ENCODE results near the gene CRNKL1. TPM values are rescaled to one million over a fixed set of nuclear protein-coding genes. Genes with fewer than 3 reads are reported as not detected.

Gene CRNKL1
- total and polyA plus RNA-seq, 2 of the 4 experiments (the other 2 are of a cell fraction) = 7.4 to 20.1 TPM

DNA sequence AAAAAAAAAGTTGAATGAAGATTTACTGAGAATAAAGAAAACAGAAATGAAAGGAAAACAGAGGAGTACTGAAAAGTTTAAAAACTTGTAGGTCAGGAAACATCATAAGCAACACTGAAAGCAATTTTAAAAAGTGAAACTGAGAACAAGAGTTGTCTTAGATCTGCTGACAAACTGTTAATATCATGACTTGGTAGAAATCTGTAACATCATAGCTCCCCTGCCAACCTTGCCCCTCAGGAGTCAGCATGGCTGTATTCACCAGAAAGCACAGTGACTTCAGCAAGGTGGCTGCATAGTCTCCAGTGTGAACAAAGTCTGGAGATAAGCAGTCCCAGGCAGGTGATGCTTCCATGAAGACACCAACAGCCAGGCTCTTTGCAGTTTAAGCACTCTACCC, 29.8 kb downstream of the CRNKL1 start:
- Histone ChIP-seq H2AK9ac (replicated peaks; ENCODE audit: low read depth, low read length, poor library complexity) (no peak overlapping the region), H3K23ac (ENCODE audit: low read depth, low read length) (no peak overlapping the region; the same call in 1 of the 2 replicates), H3K18ac (ENCODE audit: low read depth, low read length) (no peak overlapping the region), H3K4me3 (ENCODE audit: insufficient read depth, low read depth, low read length) (no peak overlapping the region), H4K5ac (ENCODE audit: low read depth, low read length) (no peak overlapping the region), H3K36me3 (ENCODE audit: control insufficient read depth, insufficient read depth, low read length) (peaks cover 11% of the 10 kb centered on the region), H2BK15ac (ENCODE audit: low read depth, low read length) (no peak overlapping the region), H3K9me3 (ENCODE audit: control insufficient read depth, insufficient read depth, low read length) (no peaks in the 10 kb centered on the region), H2AK5ac (ENCODE audit: low read depth, low read length) (peak overlapping the region; percentile 53; the same call in 1 of the 2 replicates), H4K8ac (ENCODE audit: low read depth in 2 of 2, low read length in 2 of 2) (no peak overlapping the region), H3K9me1 (ENCODE audit: insufficient read depth, low read length) (peaks cover 19% of the 10 kb centered on the region), H4K20me1 (ENCODE audit: insufficient read depth, low read length) (peaks cover 21% of the 10 kb centered on the region), H2BK20ac (ENCODE audit: low read depth, low read length) (no peak overlapping the region), H4K91ac (ENCODE audit: insufficient read depth, low read depth, low read length) (peak overlapping the region; percentile 2; the same call in 1 of the 2 replicates), H3K27me3 (ENCODE audit: control insufficient read depth, insufficient read depth, low read length) (no peaks in the 10 kb centered on the region), H3K27ac (ENCODE audit: insufficient read depth, low read length) (peak overlapping the region; percentile 24; the same call in 1 of the 2 replicates), H3K4ac (ENCODE audit: low read depth, low read length) (peak overlapping the region; percentile 40), H3K9ac (ENCODE audit: low read depth, low read length) (no peak overlapping the region), H3K56ac (ENCODE audit: extremely low read depth, insufficient read depth, low read length) (no peak overlapping the region), H3K4me1 (ENCODE audit: control insufficient read depth, insufficient read depth, low read length) (peaks cover 20% of the 10 kb centered on the region), H3K79me1 (ENCODE audit: low read depth in 1 of 2, low read length in 2 of 2) (peaks cover 30 to 80% of the 10 kb centered on the region in 2 experiments), H2BK120ac (ENCODE audit: low read depth, low read length) (no peak overlapping the region), H2AFZ (replicated peaks; ENCODE audit: low read length, poor library complexity) (no peak overlapping the region), H2BK5ac (ENCODE audit: low read depth, low read length, poor library complexity, severe bottlenecking) (peak overlapping the region; percentile 7), H3K4me2 (ENCODE audit: low read depth, low read length) (peak overlapping the region; percentile 73), H3K14ac (replicated peaks; ENCODE audit: low read depth, low read length) (no peak overlapping the region)
- no peak for DNase-seq
- in situ Hi-C loops (cut with MboI; ENCODE audit: low sequenced_read_pairs) = no loop called here
- ATAC-seq (ENCODE audit: low read depth) = no peak
- dilution Hi-C loops (cut with HindIII; ENCODE audit: low sequenced_read_pairs, unreplicated experiment) = no loop called here
- TF ChIP-seq RCOR1 (IDR thresholded peaks at IDR 0.05; ENCODE audit: insufficient replicate concordance, low read length) (no peak), MAFK (IDR thresholded peaks at IDR 0.05; ENCODE audit: low read depth, low read length) (no peak), RAD21 (IDR thresholded peaks at IDR 0.05; ENCODE audit: low read length) (no peak), CEBPB (IDR thresholded peaks at IDR 0.05; ENCODE audit: low read depth, low read length) (no peak), SMC3 (IDR thresholded peaks at IDR 0.05; ENCODE audit: low read depth, low read length) (no peak), RFX5 (IDR thresholded peaks at IDR 0.05; ENCODE audit: low read depth, low read length) (no peak), NFE2L2 (IDR thresholded peaks at IDR 0.05; ENCODE audit: low read depth, low read length) (no peak), FOS (IDR thresholded peaks at IDR 0.05; ENCODE audit: low read depth, low read length) (no peak), MXI1 (IDR thresholded peaks at IDR 0.05; ENCODE audit: borderline replicate concordance, low read depth, low read length) (no peak), POLR2A (IDR thresholded peaks at IDR 0.05; ENCODE audit: low read depth, low read length) (no peak), BHLHE40 (IDR thresholded peaks at IDR 0.05; ENCODE audit: low read depth, low read length) (no peak)
- TF ChIP-seq, protein P1, sequence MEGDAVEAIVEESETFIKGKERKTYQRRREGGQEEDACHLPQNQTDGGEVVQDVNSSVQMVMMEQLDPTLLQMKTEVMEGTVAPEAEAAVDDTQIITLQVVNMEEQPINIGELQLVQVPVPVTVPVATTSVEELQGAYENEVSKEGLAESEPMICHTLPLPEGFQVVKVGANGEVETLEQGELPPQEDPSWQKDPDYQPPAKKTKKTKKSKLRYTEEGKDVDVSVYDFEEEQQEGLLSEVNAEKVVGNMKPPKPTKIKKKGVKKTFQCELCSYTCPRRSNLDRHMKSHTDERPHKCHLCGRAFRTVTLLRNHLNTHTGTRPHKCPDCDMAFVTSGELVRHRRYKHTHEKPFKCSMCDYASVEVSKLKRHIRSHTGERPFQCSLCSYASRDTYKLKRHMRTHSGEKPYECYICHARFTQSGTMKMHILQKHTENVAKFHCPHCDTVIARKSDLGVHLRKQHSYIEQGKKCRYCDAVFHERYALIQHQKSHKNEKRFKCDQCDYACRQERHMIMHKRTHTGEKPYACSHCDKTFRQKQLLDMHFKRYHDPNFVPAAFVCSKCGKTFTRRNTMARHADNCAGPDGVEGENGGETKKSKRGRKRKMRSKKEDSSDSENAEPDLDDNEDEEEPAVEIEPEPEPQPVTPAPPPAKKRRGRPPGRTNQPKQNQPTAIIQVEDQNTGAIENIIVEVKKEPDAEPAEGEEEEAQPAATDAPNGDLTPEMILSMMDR (conservative IDR thresholded peaks at IDR 0.05; ENCODE audit: low read depth, low read length) = no peak
- TF ChIP-seq, protein P2, sequence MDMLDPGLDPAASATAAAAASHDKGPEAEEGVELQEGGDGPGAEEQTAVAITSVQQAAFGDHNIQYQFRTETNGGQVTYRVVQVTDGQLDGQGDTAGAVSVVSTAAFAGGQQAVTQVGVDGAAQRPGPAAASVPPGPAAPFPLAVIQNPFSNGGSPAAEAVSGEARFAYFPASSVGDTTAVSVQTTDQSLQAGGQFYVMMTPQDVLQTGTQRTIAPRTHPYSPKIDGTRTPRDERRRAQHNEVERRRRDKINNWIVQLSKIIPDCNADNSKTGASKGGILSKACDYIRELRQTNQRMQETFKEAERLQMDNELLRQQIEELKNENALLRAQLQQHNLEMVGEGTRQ (IDR thresholded peaks at IDR 0.05; ENCODE audit: low read depth, low read length) = no peak
- TF ChIP-seq, protein P3, sequence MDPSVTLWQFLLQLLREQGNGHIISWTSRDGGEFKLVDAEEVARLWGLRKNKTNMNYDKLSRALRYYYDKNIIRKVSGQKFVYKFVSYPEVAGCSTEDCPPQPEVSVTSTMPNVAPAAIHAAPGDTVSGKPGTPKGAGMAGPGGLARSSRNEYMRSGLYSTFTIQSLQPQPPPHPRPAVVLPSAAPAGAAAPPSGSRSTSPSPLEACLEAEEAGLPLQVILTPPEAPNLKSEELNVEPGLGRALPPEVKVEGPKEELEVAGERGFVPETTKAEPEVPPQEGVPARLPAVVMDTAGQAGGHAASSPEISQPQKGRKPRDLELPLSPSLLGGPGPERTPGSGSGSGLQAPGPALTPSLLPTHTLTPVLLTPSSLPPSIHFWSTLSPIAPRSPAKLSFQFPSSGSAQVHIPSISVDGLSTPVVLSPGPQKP (IDR thresholded peaks at IDR 0.05; ENCODE audit: borderline replicate concordance, low read depth, low read length) = no peak
- intact Hi-C loops (cut with micrococcal nuclease) = no loop called here
- BruUV-seq (replicated peaks) = no TSS peak
- ChIA-PET POLR2A (ENCODE audit: unreplicated experiment) (no interaction called here), CTCF (no interaction called here)
